ENCODE results near the gene SAMD4B.
"Not testable (repeated sequence)": the region's sequence is repeated elsewhere in the genome, so short reads cannot be mapped to it uniquely, and the experiment has no call there.

Gene SAMD4B

GRCh38 chr19:39327363-39328045 is 14.7 kb upstream of the SAMD4B start:
- no peak overlapping the region for H3K4me2 ChIP-seq (ENCODE audit: low read length)

DNA sequence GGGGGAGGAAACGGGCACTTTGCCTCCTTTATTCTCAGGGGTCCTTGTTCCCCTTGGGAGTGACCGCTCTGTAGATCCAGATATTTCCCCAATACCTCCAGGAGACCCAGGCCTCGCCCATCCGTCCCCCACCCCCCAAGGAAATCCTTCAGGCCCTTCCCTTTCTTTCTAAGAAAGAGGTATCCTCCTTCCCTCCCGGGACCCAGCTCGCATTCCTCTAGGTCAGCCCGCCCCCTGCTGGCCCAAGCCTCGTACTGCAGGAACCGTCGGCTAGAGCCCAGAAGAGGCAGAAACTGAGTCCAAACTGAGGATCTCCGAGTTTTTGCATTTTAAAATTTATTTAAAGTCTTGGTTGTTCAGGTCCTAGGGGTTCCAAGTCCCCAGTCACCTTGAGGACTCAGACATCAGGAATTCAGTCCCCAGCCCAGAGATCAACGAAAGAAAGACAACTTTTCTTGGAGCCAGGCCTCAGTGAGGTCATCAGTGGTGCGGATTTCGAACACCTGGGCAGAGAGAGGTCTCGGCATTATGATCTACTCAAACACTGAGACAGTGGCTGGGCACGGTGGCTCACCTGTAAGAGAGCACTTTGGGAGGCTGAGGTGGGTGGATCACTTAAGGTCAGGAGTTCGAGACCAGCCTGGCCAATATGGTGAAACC is 14.0 kb upstream of the SAMD4B start:
- Histone ChIP-seq H3K9me3 (replicated peaks; ENCODE audit: low read length) (no peaks in the 10 kb centered on the region), H3K27me3 (ENCODE audit: control insufficient read depth, insufficient read depth, low read length) (peaks cover 14% of the 10 kb centered on the region), H3K36me3 (ENCODE audit: insufficient read depth, low read length) (no peaks in the 10 kb centered on the region), H3K4me1 (ENCODE audit: control insufficient read depth, insufficient read depth, low read length) (no peaks in the 10 kb centered on the region), H3K4me3 (ENCODE audit: low read length) (no peak overlapping the region), H3K9ac (ENCODE audit: low read depth, low read length) (no peak overlapping the region), H3K4me2 (ENCODE audit: low read length) (no peak overlapping the region)

More at GRCh38 chr19:39327363-39328045, 14.7 kb upstream of the SAMD4B start:
- H3K4me1 ChIP-seq (ENCODE audit: control insufficient read depth, insufficient read depth, low read length), result no peaks in the 10 kb centered on the region
- no peak overlapping the region for H3K4me3 ChIP-seq (ENCODE audit: low read length)
- peaks cover 18% of the 10 kb centered on the region for H3K27me3 ChIP-seq (ENCODE audit: control insufficient read depth, insufficient read depth, low read length)
- H3K9ac ChIP-seq (ENCODE audit: low read depth, low read length), result no peak overlapping the region
- no peaks in the 10 kb centered on the region for H3K36me3 ChIP-seq (ENCODE audit: insufficient read depth, low read length)
- H3K9me3 ChIP-seq (replicated peaks; ENCODE audit: low read length), result no peaks in the 10 kb centered on the region

- no peaks in the 10 kb centered on the region for H3K9me3 ChIP-seq (replicated peaks; ENCODE audit: low read length)
- no peaks in the 10 kb centered on the region for H3K36me3 ChIP-seq (ENCODE audit: insufficient read depth, low read length)
- H3K9ac ChIP-seq (ENCODE audit: low read depth, low read length), result no peak overlapping the region
Measured at GRCh38 chr19:39329948-39330347, 12.3 kb upstream of the SAMD4B start.

GRCh38 chr19:39332293-39332692 is 9.9 kb upstream of the SAMD4B start:
- Histone ChIP-seq H3K27me3 (ENCODE audit: control insufficient read depth, insufficient read depth, low read length) (peaks cover 8% of the 10 kb centered on the region), H3K9ac (ENCODE audit: low read depth, low read length) (no peak overlapping the region), H3K4me3 (ENCODE audit: low read length) (no peak overlapping the region), H3K36me3 (ENCODE audit: insufficient read depth, low read length) (no peaks in the 10 kb centered on the region), H3K9me3 (replicated peaks; ENCODE audit: low read length) (no peaks in the 10 kb centered on the region), H3K4me2 (ENCODE audit: low read length) (no peak overlapping the region), H3K4me1 (ENCODE audit: control insufficient read depth, insufficient read depth, low read length) (no peaks in the 10 kb centered on the region)

More at GRCh38 chr19:39329948-39330347, 12.3 kb upstream of the SAMD4B start:
- Histone ChIP-seq H3K27me3 (ENCODE audit: control insufficient read depth, insufficient read depth, low read length) (peaks cover 8% of the 10 kb centered on the region), H3K4me1 (ENCODE audit: control insufficient read depth, insufficient read depth, low read length) (no peaks in the 10 kb centered on the region), H3K4me2 (ENCODE audit: low read length) (no peak overlapping the region), H3K4me3 (ENCODE audit: low read length) (no peak overlapping the region)

- not testable (repeated sequence) for H3K9ac ChIP-seq (ENCODE audit: low read depth, low read length); H3K36me3 ChIP-seq (ENCODE audit: insufficient read depth, low read length); H3K27me3 ChIP-seq (ENCODE audit: control insufficient read depth, insufficient read depth, low read length); H3K4me3 ChIP-seq (ENCODE audit: low read length); H3K4me1 ChIP-seq (ENCODE audit: control insufficient read depth, insufficient read depth, low read length); H3K9me3 ChIP-seq (replicated peaks; ENCODE audit: low read length); H3K4me2 ChIP-seq (ENCODE audit: low read length)
Measured at GRCh38 chr19:39332738-39333137, 9.5 kb upstream of the SAMD4B start.

DNA sequence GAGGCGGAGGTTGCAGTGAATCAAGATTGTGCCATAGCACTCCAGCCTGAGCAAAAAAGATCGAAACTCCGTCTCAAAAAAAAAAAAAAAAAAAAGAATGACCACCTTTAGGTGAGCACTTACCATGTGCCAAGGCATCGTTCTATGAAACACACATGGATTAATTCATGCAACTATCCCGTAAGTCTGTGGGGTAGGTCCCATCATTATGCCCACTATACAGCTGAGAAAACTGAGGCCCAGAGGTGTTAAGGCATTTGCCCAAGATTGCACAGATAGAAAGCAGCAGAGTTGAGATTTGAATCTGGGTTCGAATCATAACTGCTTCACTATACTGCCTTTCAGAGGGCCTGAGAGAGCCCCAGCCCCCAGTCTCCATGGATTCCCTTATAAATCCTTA is 8.7 kb upstream of the SAMD4B start:
- no peaks in the 10 kb centered on the region for H3K36me3 ChIP-seq (ENCODE audit: insufficient read depth, low read length)
- H3K27me3 ChIP-seq (ENCODE audit: control insufficient read depth, insufficient read depth, low read length), result peaks cover 8% of the 10 kb centered on the region
- H3K9ac ChIP-seq (ENCODE audit: low read depth, low read length), result no peak overlapping the region
- H3K4me2 ChIP-seq (ENCODE audit: low read length), result no peak overlapping the region
- no peaks in the 10 kb centered on the region for H3K4me1 ChIP-seq (ENCODE audit: control insufficient read depth, insufficient read depth, low read length)
- no peaks in the 10 kb centered on the region for H3K9me3 ChIP-seq (replicated peaks; ENCODE audit: low read length)
- no peak overlapping the region for H3K4me3 ChIP-seq (ENCODE audit: low read length)

DNA sequence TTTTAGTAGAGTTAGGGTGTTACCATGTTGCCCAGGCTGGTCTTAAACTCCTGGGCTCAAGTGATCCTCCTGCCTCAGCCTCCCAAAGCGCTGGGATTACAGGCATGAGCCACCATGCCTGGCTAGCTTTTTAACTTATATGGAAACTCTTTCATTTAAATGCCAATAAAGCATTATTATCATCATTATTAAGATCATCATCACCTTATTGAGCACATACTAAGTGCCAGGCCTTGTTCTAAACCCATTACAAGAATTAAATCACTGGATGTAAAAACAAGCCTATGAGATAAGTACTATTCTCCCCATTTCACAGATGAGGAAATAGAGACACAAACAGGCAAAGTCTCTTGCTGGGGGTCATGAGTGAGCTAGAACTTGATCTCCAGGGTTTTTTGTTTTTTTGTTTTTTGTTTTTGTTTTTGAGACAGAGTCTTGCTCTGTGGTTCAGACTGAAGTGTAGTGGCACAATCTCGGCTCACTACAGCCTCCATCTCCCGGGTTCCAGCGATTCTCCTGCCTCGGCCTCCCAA is 7.7 kb upstream of the SAMD4B start:
- H3K4me1 ChIP-seq (ENCODE audit: control insufficient read depth, insufficient read depth, low read length), result no peaks in the 10 kb centered on the region
- no peak overlapping the region for H3K4me2 ChIP-seq (ENCODE audit: low read length)
- no peak overlapping the region for H3K9ac ChIP-seq (ENCODE audit: low read depth, low read length)
- H3K9me3 ChIP-seq (replicated peaks; ENCODE audit: low read length), result no peaks in the 10 kb centered on the region
- no peaks in the 10 kb centered on the region for H3K27me3 ChIP-seq (ENCODE audit: control insufficient read depth, insufficient read depth, low read length)
- H3K36me3 ChIP-seq (ENCODE audit: insufficient read depth, low read length), result no peaks in the 10 kb centered on the region
- no peak overlapping the region for H3K4me3 ChIP-seq (ENCODE audit: low read length)

DNA sequence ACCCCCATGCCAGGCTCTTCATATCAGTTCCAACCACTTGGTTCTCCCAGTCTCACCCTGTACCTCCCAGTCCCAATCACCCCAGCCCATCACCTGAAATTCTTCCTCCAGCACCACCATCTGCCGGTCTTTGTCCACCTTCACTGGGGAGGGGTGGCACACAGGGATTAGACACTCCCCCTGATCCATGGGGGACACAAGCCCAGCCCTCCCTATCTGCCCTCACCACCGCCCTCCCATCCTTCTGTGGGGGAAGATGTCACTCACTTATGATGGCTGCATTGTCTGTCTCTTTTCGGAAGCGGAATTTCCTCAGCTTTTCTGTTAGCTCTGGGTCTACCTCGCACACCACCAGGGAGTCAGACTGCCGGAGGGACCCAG is 7.1 kb upstream of the SAMD4B start:
- Histone ChIP-seq H3K4me3 (ENCODE audit: low read length) (no peak overlapping the region), H3K4me2 (ENCODE audit: low read length) (no peak overlapping the region), H3K4me1 (ENCODE audit: control insufficient read depth, insufficient read depth, low read length) (no peaks in the 10 kb centered on the region), H3K9me3 (replicated peaks; ENCODE audit: low read length) (no peaks in the 10 kb centered on the region), H3K27me3 (ENCODE audit: control insufficient read depth, insufficient read depth, low read length) (no peaks in the 10 kb centered on the region), H3K9ac (ENCODE audit: low read depth, low read length) (no peak overlapping the region), H3K36me3 (ENCODE audit: insufficient read depth, low read length) (no peaks in the 10 kb centered on the region)

DNA sequence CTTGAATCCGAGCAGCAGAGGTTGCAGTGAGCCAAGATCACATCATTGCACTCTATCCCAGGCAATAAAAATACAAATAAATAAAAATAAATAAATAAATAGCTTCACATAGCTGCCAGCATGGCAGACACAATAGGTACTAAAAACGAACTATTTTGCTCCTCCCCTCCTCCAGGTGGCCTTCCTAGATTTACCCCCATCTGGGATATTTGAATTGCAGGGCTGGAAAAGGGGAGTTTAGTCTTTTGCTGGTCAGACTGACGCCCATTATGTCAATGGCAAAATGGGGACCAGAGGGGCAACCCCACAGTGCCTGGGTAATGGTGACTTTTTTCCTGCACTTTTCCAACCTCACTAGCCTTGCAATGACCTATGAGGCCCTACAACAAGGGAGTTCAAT is 5.7 kb upstream of the SAMD4B start:
- Histone ChIP-seq H3K4me3 (ENCODE audit: low read length) (no peak overlapping the region), H3K36me3 (ENCODE audit: insufficient read depth, low read length) (no peaks in the 10 kb centered on the region), H3K4me2 (ENCODE audit: low read length) (no peak overlapping the region), H3K27me3 (ENCODE audit: control insufficient read depth, insufficient read depth, low read length) (no peaks in the 10 kb centered on the region), H3K9me3 (replicated peaks; ENCODE audit: low read length) (no peaks in the 10 kb centered on the region), H3K9ac (ENCODE audit: low read depth, low read length) (no peak overlapping the region), H3K4me1 (ENCODE audit: control insufficient read depth, insufficient read depth, low read length) (peaks cover 7% of the 10 kb centered on the region)

GRCh38 chr19:39339674-39340073 is 2.5 kb upstream of the SAMD4B start:
- Histone ChIP-seq H3K4me3 (ENCODE audit: low read length) (no peak overlapping the region), H3K4me2 (ENCODE audit: low read length) (no peak overlapping the region), H3K9me3 (replicated peaks; ENCODE audit: low read length) (no peaks in the 10 kb centered on the region), H3K27me3 (ENCODE audit: control insufficient read depth, insufficient read depth, low read length) (no peaks in the 10 kb centered on the region), H3K4me1 (ENCODE audit: control insufficient read depth, insufficient read depth, low read length) (peaks cover 13% of the 10 kb centered on the region), H3K9ac (ENCODE audit: low read depth, low read length) (no peak overlapping the region), H3K36me3 (ENCODE audit: insufficient read depth, low read length) (peaks cover 2% of the 10 kb centered on the region)

- not testable (repeated sequence) for H3K4me2 ChIP-seq (ENCODE audit: low read length); H3K9ac ChIP-seq (ENCODE audit: low read depth, low read length); H3K36me3 ChIP-seq (ENCODE audit: insufficient read depth, low read length); H3K4me3 ChIP-seq (ENCODE audit: low read length); H3K27me3 ChIP-seq (ENCODE audit: control insufficient read depth, insufficient read depth, low read length); H3K9me3 ChIP-seq (replicated peaks; ENCODE audit: low read length)
- H3K4me1 ChIP-seq (ENCODE audit: control insufficient read depth, insufficient read depth, low read length), result peaks cover 13% of the 10 kb centered on the region
Measured at GRCh38 chr19:39340156-39340555, 2.1 kb upstream of the SAMD4B start.
